ENCODE results near the gene GJA3.
A peak's percentile ranks its signal among the peaks of the same experiment; 100 is the strongest.
"Not testable (repeated sequence)": the region's sequence is repeated elsewhere in the genome, so short reads cannot be mapped to it uniquely, and the experiment has no call there.

Gene GJA3

GRCh38 chr13:20182231-20182846 is 21.5 kb upstream of the GJA3 start:
- DNase-seq (ENCODE audit: low read depth in 2 of 2) = peak in 1 of 2 donors; percentile 21

GRCh38 chr13:20181188-20181587 is 20.3 kb upstream of the GJA3 start:
- no peak for DNase-seq (ENCODE audit: low read depth in 2 of 2)

- DNase-seq (ENCODE audit: low read depth in 2 of 2) = no peak
Measured at GRCh38 chr13:20178156-20178555, 17.3 kb upstream of the GJA3 start.

GRCh38 chr13:20177049-20177831 is 16.4 kb upstream of the GJA3 start:
- no peak for DNase-seq (ENCODE audit: low read depth in 2 of 2)

GRCh38 chr13:20175907-20176652 is 15.2 kb upstream of the GJA3 start:
- DNase-seq (ENCODE audit: low read depth in 2 of 2) = no peak

GRCh38 chr13:20175406-20175794 is 14.5 kb upstream of the GJA3 start:
- no peak for DNase-seq (ENCODE audit: low read depth in 2 of 2)

GRCh38 chr13:20174656-20175405 is 14.0 kb upstream of the GJA3 start:
- DNase-seq (ENCODE audit: low read depth in 2 of 2) = peak; percentile 29 to 30

- DNase-seq (ENCODE audit: low read depth in 2 of 2) = no peak
Measured at GRCh38 chr13:20173116-20173746, 12.4 kb upstream of the GJA3 start.

GRCh38 chr13:20171364-20171763 is 10.5 kb upstream of the GJA3 start:
- no peak for DNase-seq (ENCODE audit: low read depth in 2 of 2)

GRCh38 chr13:20170921-20171320 is 10.1 kb upstream of the GJA3 start:
- DNase-seq (ENCODE audit: low read depth in 2 of 2) = no peak

- no peak for DNase-seq (ENCODE audit: low read depth in 2 of 2)
Measured at GRCh38 chr13:20168396-20168795, 7.5 kb upstream of the GJA3 start.

- no peak for DNase-seq (ENCODE audit: low read depth in 2 of 2)
Measured at GRCh38 chr13:20165417-20166257, 4.8 kb upstream of the GJA3 start.

GRCh38 chr13:20161951-20162300 is 1.1 kb upstream of the GJA3 start:
- DNase-seq (ENCODE audit: low read depth in 2 of 2) = no peak

GRCh38 chr13:20161275-20161950 is 561 bp upstream of the GJA3 start:
- peak in 1 of 2 donors; percentile 40 for DNase-seq (ENCODE audit: low read depth in 2 of 2)

GRCh38 chr13:20159646-20160305 is 1.1 kb downstream of the GJA3 start:
- DNase-seq (ENCODE audit: low read depth in 2 of 2) = no peak

- DNase-seq (ENCODE audit: low read depth in 2 of 2) = no peak
Measured at GRCh38 chr13:20157151-20157796, 3.6 kb downstream of the GJA3 start.

GRCh38 chr13:20156702-20157101 is 4.2 kb downstream of the GJA3 start:
- no peak for DNase-seq (ENCODE audit: low read depth in 2 of 2)

GRCh38 chr13:20153290-20153689 is 7.6 kb downstream of the GJA3 start:
- DNase-seq (ENCODE audit: low read depth in 2 of 2) = not testable (repeated sequence)

- no peak for DNase-seq (ENCODE audit: low read depth in 2 of 2)
Measured at GRCh38 chr13:20151612-20152011, 9.2 kb downstream of the GJA3 start.

Measured in stimulated activated CD8-positive, alpha-beta memory T cell treated with anti-CD3 and anti-CD28 coated beads, Interleukin-2, amount 100 ng/mL, for 1 hour (primary cell).